KBM-7 (cell line): Measurements from ENCODE around the gene STMN1.

Experiments
- DNase-seq: peaks from one replicate; pipeline ENCODE4 v3.0.0-alpha.2; 2015
- in situ Hi-C: fragments of 300-500 bp; cut with MboI; formaldehyde crosslinking; loops from 2 replicates; pipeline ENCODE4 v1.14.3; 2020; ENCODE audit warnings: low sequenced_read_pairs, low pct_unique_long_range_greater_than_20kb, mixed read lengths

Gene STMN1

GRCh38 chr1:25898223-25899015, 7.8 kb downstream of the STMN1 start:
- DNase-seq, result no peak
- in situ Hi-C loops, result loop anchor here (10.0 kb wide), 1 partner anchor 96 kb away; the partner anchor contains the start of gene PAFAH2

GRCh38 chr1:25897754-25898153, 8.5 kb downstream of the STMN1 start:
- DNase-seq, result no peak
- in situ Hi-C loops, result loop anchor here (10.0 kb wide), 1 partner anchor 97 kb away; the partner anchor contains the start of gene PAFAH2

DNA sequence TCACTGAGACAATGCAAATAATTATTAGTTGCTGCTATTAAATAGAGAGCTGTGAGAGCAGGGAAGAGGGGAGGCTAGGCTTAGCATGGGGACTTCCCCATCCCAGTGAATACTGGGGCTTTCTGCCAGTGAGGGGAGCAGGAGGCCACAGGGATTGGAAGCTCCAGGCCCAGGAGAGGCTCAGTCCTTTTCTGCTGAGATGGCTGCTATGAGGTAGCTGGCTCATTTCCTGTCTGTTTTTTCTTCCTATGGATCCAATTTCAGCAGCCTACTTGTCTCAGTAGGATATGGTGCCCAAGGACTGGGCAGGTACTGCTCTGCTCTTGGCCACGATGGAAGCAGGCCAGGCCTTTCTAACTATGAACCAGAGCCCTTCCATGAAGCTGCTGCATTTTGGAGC, 10.0 kb downstream of the STMN1 start:
- in situ Hi-C loops, result loop anchor here (10.0 kb wide), 1 partner anchor 99 kb away; the partner anchor contains the start of gene PAFAH2
- no peak for DNase-seq

- peak; percentile 96 for DNase-seq
- in situ Hi-C loops, result loop anchor here (10.0 kb wide), 1 partner anchor 99 kb away; the partner anchor contains the start of gene PAFAH2
These were observed 10.7 kb downstream of the STMN1 start for GRCh38 chr1:25895365-25895990.

DNA sequence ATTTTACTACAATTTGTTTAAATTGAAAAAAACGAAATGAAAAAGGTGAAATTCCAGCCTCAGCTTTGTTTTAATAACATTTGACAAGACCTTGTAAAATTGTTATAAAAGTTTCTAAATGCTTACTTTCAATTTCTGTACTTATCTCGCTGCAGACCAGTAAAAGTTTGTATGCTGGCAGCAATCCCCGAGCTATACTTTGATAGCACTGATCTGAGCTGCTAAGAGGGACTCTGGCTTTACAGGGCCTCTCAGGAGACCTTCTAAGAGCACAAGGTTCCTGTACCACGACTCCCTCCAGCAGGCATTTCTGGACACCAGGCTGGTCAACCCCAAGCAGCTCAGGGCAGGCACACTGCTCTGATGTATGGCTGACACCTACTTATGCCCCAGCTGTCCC, 13.1 kb downstream of the STMN1 start:
- in situ Hi-C loops, result loop anchor here (10.0 kb wide), 1 partner anchor 102 kb away; the partner anchor contains the start of gene PAFAH2
- no peak for DNase-seq

DNA sequence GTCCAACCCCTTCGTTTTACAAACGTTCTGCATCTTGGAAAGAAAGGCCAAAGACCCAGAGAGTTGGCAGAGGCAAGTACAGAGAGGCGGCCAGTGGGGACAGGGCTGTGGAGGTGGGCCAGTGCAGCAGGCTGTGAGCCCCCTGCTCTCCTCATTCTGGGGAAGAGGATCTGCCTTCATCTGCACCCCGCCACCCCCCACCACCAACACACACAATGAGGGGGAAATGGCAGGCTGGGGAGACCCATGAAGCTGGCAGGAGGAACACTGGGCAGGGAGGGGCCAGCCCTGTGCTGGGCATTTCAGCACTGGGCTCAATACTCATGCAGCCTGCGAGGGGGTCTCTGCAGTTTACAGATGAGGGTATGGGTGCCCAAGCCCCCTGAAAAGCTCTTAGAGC, 14.6 kb downstream of the STMN1 start:
- no peak for DNase-seq
- in situ Hi-C loops, result loop anchor here (10.0 kb wide), 1 partner anchor 103 kb away; the partner anchor contains the start of gene PAFAH2

- DNase-seq, result no peak
- in situ Hi-C loops, result loop anchor here (10.0 kb wide), 1 partner anchor 104 kb away; the partner anchor contains the start of gene PAFAH2
These were observed 15.8 kb downstream of the STMN1 start for GRCh38 chr1:25890239-25891034.

DNA sequence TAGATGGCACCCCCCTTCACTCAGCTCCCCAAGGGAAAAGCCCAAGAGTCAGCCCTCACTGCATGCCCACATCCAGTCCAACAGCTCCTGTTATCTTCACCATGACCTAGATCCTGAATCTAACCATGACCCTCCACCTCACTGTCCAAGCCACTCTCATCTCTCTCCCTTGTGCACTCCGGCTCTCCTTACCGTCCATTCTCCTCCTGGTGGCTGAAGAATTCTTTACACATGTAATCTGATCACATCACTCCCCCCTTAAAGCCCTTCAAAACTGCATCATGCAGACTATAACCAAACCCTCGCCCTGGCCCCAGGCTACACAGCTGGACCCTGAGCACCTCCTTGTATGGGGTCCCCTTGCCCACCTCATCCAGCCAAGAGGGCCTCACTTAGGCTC, 16.7 kb downstream of the STMN1 start:
- in situ Hi-C loops, result no loop called here
- no peak for DNase-seq

GRCh38 chr1:25888426-25888987, 17.7 kb downstream of the STMN1 start:
- DNase-seq, result no peak
- in situ Hi-C loops, result no loop called here

GRCh38 chr1:25885602-25886001, 20.6 kb downstream of the STMN1 start:
- no peak for DNase-seq
- in situ Hi-C loops, result no loop called here

DNA sequence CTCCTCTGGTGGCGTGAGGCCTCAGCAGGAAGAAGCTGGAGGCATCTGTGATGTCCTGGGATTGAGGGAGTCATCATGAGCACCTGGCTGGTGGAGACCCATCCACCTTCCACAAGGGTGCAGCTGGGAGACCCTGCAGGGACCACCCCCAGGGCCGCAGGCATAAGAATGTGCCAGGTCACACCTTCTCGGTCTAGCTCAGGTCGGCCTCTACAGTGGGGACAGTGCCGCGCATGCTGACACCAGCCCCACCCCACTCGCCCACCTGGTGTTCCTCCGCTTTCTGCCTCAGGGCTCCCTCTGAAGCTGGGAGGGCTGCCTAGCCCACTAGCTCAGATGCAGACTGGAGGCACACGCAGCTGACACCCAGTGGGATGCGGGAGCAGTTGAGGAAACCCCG, 25.0 kb downstream of the STMN1 start:
- in situ Hi-C loops, result no loop called here
- DNase-seq, result no peak

GRCh38 chr1:25880518-25880917, 25.7 kb downstream of the STMN1 start:
- in situ Hi-C loops, result no loop called here
- no peak for DNase-seq

GRCh38 chr1:25879675-25880074, 26.5 kb downstream of the STMN1 start:
- in situ Hi-C loops, result no loop called here
- no peak for DNase-seq

DNA sequence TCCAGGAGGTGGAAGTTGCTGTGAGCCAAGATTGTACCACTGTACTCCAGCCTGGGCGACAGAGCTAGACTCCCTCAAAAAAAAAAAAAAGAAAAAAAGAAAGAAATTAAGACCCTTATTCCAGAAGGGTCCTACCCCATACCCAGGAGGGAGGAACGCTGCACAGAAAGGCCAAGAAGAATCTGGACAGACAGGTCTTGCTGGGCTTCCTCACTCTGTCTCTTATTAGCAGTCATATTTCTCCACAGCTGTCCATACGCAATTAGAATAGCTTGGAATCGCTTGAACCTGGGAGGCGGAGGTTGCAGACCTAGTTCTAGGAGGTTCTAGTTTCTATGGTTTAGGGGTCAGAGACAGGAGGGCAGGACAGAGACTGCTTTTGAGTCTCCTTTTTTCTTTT, 27.5 kb downstream of the STMN1 start:
- in situ Hi-C loops, result no loop called here
- DNase-seq, result no peak

DNA sequence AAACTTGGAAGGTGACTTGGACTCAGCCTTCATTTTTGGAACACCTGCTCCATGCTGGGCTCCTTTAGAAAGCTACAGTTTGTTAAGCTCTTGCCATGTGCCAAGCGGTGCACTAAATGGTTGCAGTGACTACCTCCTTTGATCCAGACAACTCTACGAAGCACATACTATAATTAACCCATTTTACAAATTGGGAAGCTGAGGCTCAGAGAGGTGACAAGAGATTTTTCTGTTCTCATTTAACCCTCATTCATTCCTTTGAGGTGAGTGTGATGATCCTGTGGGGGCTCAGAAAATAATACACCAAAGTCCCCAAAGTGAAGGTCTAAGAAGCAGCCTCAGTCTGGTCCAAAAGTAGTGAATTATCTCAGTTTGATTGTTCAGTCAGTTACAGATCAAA, 29.1 kb downstream of the STMN1 start:
- in situ Hi-C loops, result no loop called here
- DNase-seq, result no peak

DNA sequence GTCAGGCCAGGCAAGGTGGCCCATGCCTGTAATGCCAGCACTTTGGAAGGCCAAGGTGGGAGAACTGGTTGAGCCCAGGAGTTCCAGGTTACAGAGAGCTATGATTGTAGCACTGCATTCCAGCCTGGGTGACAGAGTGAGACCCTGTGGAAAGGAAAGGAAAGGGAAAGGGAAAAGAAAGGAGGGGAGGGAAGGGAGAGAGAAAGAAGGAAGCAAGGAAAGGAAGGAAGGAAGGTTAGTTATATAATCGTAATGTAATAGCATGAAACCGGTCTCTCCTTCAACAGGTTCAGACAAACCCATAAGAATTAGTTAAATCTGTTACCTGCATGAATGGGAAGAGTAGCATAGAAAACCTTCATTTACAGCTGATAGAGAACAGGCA, 29.5 kb downstream of the STMN1 start:
- in situ Hi-C loops, result no loop called here
- no peak for DNase-seq

DNA sequence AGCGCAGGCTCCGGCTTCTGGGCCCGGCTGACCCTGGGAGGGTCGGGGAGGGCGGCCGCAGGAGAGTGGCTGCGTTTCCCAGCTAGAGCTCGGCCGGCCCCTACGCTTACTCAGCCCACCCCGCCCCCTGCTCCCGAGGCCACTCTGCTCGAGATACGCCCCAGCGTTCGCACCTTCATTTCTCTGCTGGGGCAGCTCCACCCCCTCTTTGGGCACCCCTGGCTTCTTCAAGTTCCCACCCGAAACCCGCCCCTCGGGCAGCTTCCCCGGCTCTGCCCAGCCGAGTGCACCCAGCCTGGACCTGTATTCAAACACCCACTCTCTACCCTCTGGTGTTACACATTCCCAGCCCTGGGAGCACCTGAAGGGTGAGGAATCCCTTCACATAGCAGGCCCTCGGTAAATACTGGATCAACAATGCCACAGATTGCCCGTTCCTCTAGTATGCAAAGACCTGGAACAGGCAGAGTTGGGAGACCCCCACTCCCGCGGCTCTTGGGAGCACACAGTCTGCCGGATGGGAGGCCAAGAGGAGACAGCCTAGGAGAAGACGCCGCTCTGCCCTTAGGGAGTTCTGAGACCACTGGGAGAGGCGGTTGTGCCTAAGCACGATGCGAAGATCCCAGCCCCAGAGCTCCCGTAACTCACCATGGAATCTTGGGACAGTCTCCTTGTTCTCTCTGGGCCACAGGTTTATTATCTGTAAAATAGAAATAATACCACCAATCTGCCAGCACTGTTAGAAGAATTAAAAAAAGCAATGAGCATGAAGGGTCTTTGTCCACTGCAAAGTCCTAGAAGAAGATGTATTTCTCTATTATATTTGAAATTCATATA, 30.1 kb downstream of the STMN1 start:
- in situ Hi-C loops, result no loop called here
- DNase-seq, result no peak

GRCh38 chr1:25875154-25875855, 30.9 kb downstream of the STMN1 start, which contains the start of gene PAQR7:
Gene PAQR7, minus strand, starts transcription at chr1:25875708. Its CDS starts 11,869 bp downstream, at chr1:25863839.
- in situ Hi-C loops, result no loop called here
- no peak for DNase-seq
